DOHH2 (cell line): ENCODE measurements around the gene CBFA2T2.

ENCODE experiments used
- H3F3A ChIP-seq: fragments of 200-600 bp; sonication (generic), shearing (Covaris generic); 2 replicates; pipeline ENCODE4 v1.6.0; 2016; ENCODE audit warnings: antibody characterized with exemption, mild to moderate bottlenecking; ENCODE audit not compliant: control insufficient read depth, insufficient read depth
- H3K27ac ChIP-seq: fragments of 200-600 bp; sonication (generic); 2 replicates; pipeline ENCODE4 v1.5.1; 2014; ENCODE audit warnings: low read depth, mild to moderate bottlenecking, low read length, moderate library complexity
- H3K27me3 ChIP-seq: fragments of 200-600 bp; sonication (generic); 2 replicates; pipeline ENCODE4 v1.6.1; 2014; ENCODE audit warnings: mild to moderate bottlenecking, low read length, mixed read lengths; ENCODE audit not compliant: control insufficient read depth
- H3K36me3 ChIP-seq: fragments of 200-600 bp; sonication (generic); 2 replicates; pipeline ENCODE4 v1.6.1; 2014; ENCODE audit warnings: mild to moderate bottlenecking, low read length, moderate library complexity, mixed read lengths; ENCODE audit not compliant: control insufficient read depth
- H3K4me1 ChIP-seq: fragments of 200-600 bp; sonication (generic); 2 replicates; pipeline ENCODE4 v1.6.1; 2014; ENCODE audit warnings: mild to moderate bottlenecking, low read length, mixed read lengths; ENCODE audit not compliant: control insufficient read depth
- H3K4me2 ChIP-seq: fragments of 200-600 bp; sonication (generic); 2 replicates; pipeline ENCODE4 v1.6.0; 2014; ENCODE audit warnings: mild to moderate bottlenecking, low read length, moderate library complexity
- H3K4me3 ChIP-seq: fragments of 200-600 bp; sonication (generic); 2 replicates; pipeline ENCODE4 v1.5.1; 2014; ENCODE audit warnings: mild to moderate bottlenecking, low read length, mixed read lengths
- H3K79me2 ChIP-seq: fragments of 200-600 bp; sonication (generic); 2 replicates; pipeline ENCODE4 v1.6.1; 2014; ENCODE audit warnings: mild to moderate bottlenecking, low read length, mixed read lengths; ENCODE audit not compliant: control insufficient read depth
- H3K9me2 ChIP-seq: fragments of 200-600 bp; sonication (generic); replicated peaks from 2 replicates; pipeline ENCODE4 v1.6.1; 2014; ENCODE audit warnings: mild to moderate bottlenecking, low read length, mixed read lengths; ENCODE audit not compliant: control insufficient read depth
- H3K9me3 ChIP-seq: fragments of 200-600 bp; sonication (generic); 2 replicates; pipeline ENCODE4 v1.6.1; 2014; ENCODE audit warnings: antibody characterized with exemption, low read length, mixed read lengths; ENCODE audit not compliant: control insufficient read depth, insufficient read depth
- H4K20me1 ChIP-seq: fragments of 200-600 bp; sonication (generic); 2 replicates; pipeline ENCODE4 v1.6.0; 2014; ENCODE audit warnings: low read depth, mild to moderate bottlenecking, antibody characterized with exemption, low read length, moderate library complexity; ENCODE audit not compliant: control insufficient read depth, insufficient read depth
- EZH2phosphoT487 ChIP-seq: fragments of 200-600 bp; sonication (generic); IDR thresholded peaks from 2 replicates; pipeline ENCODE4 v1.6.1; 2017; ENCODE audit warnings: borderline replicate concordance, mild to moderate bottlenecking, antibody characterized with exemption, low read length, moderate library complexity, mixed read lengths
- TF ChIP-seq, protein P1 (sequence below): fragments of 200-600 bp; sonication (generic); IDR thresholded peaks from one replicate; pipeline ENCODE4 v1.5.1; 2014; ENCODE audit warnings: antibody characterized with exemption, mild to moderate bottlenecking, low read depth, low read length; ENCODE audit not compliant: poor library complexity, severe bottlenecking

CBFA2T2 gene

DNA sequence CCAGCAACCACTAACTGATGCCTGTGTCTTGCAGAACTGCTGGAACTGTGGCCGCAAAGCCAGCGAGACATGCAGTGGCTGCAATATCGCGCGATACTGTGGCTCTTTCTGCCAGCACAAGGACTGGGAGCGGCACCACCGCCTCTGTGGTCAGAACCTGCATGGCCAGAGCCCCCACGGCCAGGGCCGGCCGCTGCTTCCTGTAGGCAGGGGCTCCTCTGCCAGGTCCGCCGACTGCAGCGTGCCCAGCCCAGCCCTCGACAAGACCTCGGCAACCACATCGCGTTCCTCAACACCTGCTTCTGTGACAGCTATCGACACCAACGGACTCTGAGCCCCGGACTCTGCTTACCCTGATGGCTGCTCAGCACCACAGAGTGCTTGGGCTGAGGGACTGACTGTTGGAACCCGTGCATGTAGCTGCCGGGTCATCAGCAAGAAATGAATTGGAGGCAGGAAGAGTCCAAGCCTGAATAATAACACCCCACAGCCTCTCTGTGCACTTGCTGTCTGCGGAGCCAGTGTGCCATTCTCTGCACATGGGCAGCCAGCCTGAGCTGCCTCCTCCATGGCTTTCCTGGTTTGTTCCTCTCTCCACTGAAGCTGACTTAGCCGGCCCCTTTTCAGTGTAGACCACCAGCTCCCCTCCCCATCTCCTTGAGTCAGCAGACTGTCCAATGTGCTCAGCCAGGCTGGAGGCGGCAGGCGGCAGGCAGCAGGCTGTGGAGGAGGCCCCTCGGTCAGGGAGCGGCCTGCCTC lies 154.6 kb downstream of the CBFA2T2 start:
- no peak overlapping the region for H3K4me2 ChIP-seq
- no peaks in the 10 kb centered on the region for H3K27me3 ChIP-seq
- no peaks in the 10 kb centered on the region for H3F3A ChIP-seq
- no peaks in the 10 kb centered on the region for H3K79me2 ChIP-seq
- peaks cover 5% of the 10 kb centered on the region; the same call in 1 of the 2 replicates for H3K36me3 ChIP-seq
- H4K20me1 ChIP-seq, result no peaks in the 10 kb centered on the region
- H3K9me2 ChIP-seq, result no peaks in the 10 kb centered on the region
- H3K27ac ChIP-seq, result no peak overlapping the region
- no peak overlapping the region for H3K4me3 ChIP-seq
- TF ChIP-seq EZH2phosphoT487, result no peak
- TF ChIP-seq, protein P1, sequence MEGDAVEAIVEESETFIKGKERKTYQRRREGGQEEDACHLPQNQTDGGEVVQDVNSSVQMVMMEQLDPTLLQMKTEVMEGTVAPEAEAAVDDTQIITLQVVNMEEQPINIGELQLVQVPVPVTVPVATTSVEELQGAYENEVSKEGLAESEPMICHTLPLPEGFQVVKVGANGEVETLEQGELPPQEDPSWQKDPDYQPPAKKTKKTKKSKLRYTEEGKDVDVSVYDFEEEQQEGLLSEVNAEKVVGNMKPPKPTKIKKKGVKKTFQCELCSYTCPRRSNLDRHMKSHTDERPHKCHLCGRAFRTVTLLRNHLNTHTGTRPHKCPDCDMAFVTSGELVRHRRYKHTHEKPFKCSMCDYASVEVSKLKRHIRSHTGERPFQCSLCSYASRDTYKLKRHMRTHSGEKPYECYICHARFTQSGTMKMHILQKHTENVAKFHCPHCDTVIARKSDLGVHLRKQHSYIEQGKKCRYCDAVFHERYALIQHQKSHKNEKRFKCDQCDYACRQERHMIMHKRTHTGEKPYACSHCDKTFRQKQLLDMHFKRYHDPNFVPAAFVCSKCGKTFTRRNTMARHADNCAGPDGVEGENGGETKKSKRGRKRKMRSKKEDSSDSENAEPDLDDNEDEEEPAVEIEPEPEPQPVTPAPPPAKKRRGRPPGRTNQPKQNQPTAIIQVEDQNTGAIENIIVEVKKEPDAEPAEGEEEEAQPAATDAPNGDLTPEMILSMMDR, result no peak
- no peaks in the 10 kb centered on the region for H3K4me1 ChIP-seq
- no peaks in the 10 kb centered on the region for H3K9me3 ChIP-seq

DNA sequence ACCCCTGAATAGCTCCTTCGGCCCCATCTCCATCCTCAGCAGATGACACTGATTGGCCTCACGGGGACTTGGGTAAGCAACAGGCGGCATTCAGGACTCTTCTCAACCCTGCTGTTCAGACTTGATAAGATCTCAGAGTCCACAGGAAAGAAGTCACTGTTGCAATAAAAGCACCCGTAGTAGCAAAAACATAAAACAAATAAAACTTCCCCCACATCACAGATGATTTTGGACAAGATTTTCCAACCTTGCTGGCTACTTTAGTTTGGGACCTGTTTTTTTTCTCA lies 155.1 kb downstream of the CBFA2T2 start:
- Histone ChIP-seq H3K4me3 (no peak overlapping the region), H3K4me1 (no peaks in the 10 kb centered on the region), H3F3A (no peaks in the 10 kb centered on the region), H3K36me3 (peaks cover 3% of the 10 kb centered on the region; the same call in 1 of the 2 replicates), H3K9me2 (no peaks in the 10 kb centered on the region), H3K4me2 (no peak overlapping the region), H3K27ac (no peak overlapping the region), H3K27me3 (no peaks in the 10 kb centered on the region), H3K9me3 (no peaks in the 10 kb centered on the region), H4K20me1 (no peaks in the 10 kb centered on the region), H3K79me2 (no peaks in the 10 kb centered on the region)
- TF ChIP-seq, protein P1, result no peak
- TF ChIP-seq EZH2phosphoT487, result no peak

DNA sequence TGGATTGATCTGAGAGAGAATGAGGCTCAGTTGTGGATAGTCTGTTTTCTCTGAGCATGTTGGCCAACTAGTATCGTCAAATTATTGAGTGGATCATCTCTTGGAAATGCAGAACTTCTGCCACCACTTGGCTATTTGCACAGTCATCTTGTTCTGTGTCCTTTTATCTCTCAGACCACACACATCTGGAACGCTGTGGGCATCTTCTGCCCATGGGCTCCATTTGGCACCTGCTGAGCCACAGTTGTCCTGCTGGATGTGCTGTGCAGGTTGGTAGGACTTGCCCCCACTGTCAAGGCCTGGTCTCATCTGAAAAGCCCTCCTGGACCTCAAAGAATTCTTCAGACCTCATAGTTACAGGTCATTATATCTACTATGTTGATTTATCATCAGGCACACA lies 155.5 kb downstream of the CBFA2T2 start:
- Histone ChIP-seq H3K9me2 (no peaks in the 10 kb centered on the region), H3K4me2 (no peak overlapping the region), H3K79me2 (no peaks in the 10 kb centered on the region), H3K36me3 (no peaks in the 10 kb centered on the region), H3F3A (no peaks in the 10 kb centered on the region), H3K4me1 (no peaks in the 10 kb centered on the region), H3K4me3 (no peak overlapping the region), H3K27ac (no peak overlapping the region), H3K27me3 (no peaks in the 10 kb centered on the region), H3K9me3 (no peaks in the 10 kb centered on the region), H4K20me1 (no peaks in the 10 kb centered on the region)
- TF ChIP-seq, protein P1, result no peak
- TF ChIP-seq EZH2phosphoT487, result no peak
